ENCODE measurements around the gene SMCO2.

SMCO2 gene

DNA sequence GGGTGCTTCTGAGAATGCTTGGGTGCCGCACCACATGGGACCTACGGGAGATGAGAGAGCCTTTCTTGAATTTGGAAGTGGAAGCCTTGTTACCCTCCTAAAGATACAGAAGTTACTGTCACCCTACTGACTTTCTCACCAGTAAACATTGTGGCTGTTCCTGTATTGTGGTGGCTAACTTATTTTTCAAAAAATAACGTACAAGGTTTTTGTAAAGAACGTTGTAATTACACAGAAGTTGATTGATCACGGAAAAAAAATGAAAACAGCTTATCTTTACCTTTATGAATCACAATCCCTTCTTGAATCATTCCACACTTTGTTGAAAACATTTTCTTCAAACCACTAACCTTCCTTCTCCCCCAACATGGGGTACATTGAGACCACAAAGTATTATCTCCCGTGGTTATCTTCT is 55.5 kb downstream of the SMCO2 start:
- DNase-seq = no peak

DNA sequence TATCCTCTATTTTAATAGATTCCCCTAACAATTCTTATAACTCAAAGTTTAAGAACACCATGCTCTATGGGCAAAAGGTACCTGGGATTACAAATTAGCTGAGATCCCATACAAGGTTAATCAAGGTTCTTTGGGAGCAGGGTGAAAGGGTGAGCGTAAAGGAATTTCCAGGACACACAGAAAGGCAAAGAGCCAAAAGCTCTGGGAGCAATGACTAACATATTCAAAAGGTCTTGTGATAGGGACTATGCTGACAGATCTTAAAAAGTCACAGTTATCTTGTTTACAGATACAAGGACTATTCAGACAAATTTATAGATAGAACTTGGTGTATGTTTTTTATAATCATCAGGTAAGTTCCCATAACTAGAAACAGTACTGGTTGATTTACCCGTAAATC is 58.0 kb downstream of the SMCO2 start:
- no peak for DNase-seq

DNA sequence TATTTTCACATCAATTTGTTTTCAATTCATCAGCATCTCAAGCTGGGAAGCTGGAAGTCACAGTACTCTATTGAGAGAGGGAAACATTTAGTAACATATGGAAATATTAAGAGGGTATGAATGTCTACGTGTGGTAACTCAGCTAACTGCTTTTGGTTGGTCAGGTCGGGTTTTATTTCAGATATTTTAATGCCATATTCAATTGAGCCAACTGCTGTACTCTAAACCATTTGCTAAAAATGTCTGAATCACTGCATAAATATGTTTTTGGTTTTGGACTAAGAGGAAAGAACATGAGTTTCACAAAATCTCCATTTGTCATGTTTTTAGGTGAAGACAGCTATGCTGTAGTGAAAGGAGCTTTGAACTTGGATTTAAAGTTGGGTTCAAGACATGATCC is 58.6 kb downstream of the SMCO2 start:
- DNase-seq = no peak

DNA sequence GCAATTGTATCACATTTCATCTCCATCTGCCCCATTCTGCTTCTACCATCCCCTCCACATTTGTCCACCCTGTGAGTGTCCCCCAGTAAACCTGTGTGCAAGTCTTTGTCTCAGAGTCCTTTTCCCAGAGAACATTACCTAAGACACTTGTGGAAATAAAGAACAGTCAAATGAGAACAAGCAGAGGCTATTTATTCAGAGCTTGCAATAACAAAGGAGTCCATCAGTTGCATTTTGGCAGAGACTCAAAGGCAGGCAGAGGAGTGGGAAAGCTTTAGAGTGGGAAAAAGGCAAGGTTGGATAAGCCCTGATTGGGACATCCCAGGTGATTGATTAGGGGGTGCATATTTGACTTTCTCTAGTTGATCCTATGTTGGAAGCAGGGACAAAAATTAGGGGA is 59.2 kb downstream of the SMCO2 start:
- DNase-seq = no peak

DNA sequence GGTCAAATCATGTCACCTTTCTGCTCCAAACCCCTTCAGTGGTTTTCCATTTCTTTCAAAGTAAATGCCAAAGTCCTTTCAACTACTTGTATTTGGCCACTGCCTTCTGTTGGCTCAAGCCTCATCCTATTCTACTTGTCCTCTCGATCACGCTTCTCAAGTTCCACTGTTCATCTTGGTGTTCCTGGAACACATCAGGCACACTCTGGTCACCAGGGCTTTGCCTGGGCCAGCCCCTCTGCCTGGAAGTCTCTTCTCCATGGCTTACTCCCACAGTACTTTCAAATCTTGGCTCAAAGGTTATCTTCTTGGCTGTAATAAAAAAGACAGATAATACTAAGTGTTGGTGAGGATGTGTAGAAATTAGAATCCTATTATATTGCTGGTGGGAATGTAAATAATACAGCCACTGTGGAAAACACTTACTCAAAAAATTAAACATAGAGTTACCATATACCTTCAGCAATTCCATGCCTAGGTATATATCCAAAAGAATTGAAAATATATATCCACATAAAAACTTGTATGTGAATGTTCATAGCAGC is 60.2 kb downstream of the SMCO2 start:
- no peak for DNase-seq

DNA sequence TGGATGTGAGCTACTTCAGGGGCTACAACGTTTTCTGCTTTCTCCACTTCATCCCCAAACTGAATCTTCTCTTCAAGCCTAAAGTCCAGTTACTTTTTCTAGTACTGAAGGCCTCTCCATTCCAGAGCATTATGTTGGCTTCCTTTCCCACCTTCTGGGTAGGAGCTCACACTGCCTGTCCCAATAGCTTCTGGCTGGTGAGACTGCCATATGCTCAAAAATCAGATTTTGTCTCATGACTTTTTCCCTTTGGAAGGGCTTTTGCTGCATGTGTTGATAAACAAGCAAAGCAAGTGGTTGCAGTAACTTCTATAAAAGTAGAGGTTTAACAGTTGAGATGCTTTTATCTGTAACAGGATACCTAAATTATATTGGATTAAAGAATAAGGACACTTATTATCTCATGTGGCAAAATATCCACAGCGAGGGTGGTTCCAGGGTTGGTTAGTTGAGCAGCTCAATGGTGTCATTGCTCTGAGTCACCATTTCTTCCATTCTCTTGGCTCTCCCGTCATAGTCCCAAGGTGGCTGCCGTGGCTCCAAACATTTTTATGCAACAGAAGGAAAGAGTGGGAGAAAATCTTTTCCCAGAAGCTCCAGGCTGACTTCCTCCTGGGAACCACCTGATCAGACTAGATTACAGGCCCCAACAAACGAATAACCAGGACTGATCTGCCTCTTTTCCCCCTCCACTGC is 62.3 kb downstream of the SMCO2 start:
- no peak for DNase-seq

DNA sequence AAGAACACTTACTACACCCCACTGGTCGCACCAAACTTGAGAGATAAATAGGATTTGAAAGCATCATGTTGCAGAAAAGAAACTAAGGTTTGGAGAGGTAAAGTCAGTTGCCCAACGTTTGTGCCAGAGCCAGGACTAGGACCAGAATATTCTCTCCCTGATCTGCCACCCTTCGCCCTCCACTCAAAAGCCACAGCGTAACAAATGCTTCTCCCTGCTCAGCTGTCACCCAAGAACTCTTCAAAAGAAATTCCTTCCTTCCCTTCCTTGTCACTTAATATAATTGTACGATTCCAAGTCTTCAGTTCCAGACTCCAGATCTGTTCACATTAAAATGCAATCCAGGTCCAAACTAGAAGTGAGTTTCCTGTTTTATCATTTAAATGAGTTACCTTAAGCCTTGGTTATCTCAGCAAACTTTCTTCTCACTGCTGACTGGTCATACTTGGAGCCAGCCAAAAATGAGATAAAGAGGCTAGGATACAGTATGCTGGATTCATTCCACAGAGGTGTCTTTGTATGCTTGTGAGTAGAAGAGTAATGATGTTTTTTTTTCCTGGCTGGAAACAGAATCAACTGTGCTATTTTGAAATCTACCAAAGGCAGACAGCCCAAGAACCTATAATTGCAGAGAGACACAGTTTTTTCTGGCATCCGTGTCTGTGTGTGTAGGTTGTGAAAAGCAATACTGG is 64.6 kb downstream of the SMCO2 start:
- DNase-seq = no peak

DNA sequence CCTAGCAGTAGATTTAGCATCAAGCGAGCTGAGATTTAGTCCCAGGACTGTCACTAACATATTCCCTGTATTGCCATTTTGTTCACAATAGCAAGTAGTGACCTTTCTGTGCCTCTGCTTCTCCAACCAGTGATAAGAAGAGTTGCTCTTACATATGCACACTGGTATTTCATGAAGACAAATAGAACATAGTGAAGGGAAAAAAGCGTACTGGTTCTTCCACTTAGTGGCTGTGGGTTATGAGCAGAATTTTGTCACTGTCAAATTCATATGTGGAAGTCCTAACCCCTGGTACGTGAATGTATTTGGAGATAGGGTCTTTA is 65.1 kb downstream of the SMCO2 start:
- DNase-seq = no peak

DNA sequence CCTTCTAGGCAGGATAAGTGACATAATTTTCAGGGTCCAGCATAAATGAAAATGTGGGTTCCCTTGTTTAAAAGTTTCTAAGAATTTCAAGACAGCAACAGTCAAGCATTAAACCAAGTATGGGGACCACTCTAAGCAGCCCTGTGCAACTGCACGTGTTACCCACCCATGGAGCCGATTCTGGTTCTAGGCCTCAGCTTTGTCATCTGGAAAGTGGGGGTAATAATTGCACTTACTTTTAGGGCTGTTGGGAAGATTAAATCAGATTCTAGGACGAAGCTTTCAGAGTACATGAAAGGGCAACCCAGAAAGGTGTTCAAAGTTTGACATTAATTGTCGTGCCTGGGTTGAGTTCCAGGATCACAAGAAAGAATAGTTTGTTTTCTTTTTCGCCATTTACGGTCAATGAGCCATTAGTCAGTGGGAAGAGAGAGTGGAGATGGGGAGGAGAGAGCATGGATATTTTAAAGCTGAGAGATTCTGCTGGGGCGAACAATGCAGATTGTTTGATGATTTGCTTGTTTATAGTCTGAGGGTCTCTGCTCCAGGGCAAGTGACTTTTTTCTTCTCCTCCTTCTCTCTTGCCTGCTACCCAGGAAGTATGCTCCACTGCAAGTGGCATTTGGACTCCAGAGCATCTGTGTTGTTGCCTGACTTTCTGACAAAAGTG is 66.8 kb downstream of the SMCO2 start:
- no peak for DNase-seq

DNA sequence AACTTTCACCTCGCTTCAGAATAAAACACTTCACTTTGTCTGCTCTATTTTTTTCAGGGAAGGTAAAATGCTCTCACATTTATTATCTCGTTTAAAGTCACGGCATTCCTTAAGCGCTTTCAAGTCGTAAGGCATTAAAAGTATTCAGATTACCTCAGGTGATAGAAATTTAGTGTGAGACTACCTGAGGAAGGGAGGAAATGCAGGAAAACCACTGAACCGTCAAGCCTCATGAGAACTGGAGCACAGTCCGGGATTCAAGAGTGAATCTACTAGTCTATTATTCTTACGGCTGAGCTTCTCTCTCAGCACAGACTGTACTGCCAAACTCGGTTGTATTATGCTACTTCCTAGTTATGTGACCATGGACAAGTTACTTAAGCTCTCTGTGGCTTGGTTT is 69.1 kb downstream of the SMCO2 start:
- no peak for DNase-seq

DNA sequence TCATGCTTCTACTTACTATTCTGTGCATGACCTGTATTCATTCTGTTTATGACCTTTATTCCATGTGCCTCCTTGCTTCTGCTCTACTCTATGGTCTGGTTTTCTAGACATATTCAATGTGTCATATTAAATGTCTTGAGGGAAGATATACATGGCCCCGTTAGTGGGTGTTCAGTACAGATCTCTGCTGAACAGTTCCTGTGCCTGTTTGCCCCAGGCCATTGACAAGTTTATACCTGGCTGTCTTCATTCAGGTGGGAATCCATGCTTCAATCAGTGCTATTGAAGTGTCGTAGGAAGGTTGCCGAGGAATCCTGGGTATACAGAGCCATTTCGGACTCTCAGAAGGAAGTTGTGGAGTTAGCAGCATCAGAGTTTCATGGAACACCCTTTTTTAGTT is 70.1 kb downstream of the SMCO2 start:
- DNase-seq = no peak

DNA sequence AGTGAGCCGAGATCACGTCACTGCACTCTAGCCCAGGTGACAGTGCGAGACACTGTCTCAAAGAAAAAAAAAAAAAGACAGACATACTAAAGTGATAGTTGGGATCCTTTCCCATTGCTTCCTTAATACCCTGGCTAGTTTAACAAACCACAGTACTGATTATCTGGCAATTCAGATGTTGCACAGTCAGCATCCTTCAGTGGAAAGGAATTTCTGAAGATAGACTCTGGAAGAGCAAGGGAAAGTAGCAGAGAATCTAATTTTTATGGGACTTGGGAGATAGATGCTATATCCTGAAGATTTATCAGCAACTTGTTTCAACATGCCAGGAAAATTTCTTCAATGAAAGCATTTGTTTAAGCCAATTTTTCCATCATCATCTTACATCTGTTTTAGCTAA is 71.0 kb downstream of the SMCO2 start:
- DNase-seq = no peak

DNA sequence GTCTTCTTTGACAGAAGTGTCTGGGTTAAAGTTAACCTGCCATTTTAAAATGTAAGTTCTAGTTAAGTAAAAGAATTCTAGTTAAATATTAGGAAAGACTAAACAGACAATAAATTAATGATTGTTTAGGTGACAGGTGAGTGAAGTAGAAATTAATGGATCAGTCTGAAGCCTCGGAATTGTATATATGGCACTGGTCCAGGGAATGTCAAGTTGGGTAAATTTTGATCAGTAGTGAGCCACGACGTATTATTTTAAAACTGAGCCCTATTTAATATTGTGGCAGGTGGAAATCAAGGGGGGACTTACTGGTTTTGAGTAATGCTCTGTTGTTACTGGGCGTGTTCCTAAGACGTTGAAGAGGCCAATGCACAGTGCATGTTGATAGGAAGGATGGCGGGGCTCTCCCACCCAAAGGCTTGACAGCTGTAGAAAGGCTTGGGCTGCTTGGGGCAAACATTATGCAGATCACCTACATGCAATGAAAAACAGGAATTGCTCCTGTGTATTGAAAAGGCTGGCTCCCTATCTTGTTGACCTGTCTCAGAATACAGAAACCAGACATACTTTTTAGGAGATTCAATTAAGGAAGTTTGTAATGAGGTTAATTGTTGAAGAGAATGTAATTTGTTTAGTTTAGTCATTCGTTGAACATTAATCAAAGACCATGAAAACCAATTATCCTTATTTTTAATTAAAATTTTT is 71.6 kb downstream of the SMCO2 start:
- DNase-seq = no peak

DNA sequence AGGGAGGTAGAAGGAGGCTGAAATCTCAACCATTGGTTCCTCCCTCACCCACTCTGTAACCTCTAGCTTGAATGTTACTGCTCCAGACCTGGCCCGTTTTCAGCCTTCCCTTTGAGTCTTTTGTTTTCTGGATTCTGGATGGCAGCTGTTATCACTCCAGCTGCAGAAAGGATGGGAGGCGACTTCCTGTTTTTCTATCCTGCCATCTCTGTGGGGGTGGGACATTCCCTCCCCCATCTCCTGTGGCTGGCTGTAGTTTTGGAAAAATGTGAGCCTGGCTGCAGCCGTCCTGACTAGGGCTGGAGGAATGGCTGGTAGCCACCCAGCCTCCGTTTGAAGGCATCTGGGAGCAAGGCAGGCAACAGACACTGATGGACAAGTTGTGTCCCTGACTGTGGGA is 74.5 kb downstream of the SMCO2 start:
- no peak for DNase-seq

DNA sequence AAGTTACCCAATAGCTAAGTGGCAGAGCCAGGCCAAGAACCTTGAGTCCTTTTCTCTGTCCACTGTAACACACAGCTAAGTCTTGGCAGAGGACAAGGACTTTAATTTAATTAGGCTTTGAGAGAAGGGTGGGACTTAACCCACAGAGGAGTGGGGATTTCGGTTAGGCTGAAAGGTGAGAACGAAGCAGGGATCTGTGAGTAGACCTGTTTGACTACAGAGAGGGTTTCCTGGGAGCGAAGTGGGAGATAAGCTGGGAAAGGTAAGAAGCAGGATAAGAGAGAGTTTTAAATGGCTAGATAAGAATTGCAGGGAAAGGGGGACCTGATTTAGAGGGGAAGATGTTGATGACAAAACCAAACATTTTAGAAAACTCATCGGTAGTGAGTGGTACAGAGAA is 75.4 kb downstream of the SMCO2 start:
- DNase-seq = no peak

DNA sequence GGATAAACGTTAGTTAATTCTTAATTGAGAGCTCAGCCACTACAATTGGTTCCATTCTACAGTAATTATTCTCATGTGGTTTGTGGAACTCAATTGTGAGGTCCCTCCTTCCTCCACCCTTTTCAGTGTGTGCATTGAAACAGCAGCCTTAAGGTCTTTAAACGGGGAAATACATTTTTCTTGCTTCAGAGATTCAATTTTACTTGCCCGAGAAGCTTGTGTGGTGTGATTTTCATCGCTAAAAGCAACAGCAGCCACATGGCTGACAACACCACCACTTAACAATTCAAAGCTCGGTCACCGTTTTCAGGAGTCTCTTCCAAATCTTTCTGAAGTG is 76.7 kb downstream of the SMCO2 start:
- no peak for DNase-seq

DNA sequence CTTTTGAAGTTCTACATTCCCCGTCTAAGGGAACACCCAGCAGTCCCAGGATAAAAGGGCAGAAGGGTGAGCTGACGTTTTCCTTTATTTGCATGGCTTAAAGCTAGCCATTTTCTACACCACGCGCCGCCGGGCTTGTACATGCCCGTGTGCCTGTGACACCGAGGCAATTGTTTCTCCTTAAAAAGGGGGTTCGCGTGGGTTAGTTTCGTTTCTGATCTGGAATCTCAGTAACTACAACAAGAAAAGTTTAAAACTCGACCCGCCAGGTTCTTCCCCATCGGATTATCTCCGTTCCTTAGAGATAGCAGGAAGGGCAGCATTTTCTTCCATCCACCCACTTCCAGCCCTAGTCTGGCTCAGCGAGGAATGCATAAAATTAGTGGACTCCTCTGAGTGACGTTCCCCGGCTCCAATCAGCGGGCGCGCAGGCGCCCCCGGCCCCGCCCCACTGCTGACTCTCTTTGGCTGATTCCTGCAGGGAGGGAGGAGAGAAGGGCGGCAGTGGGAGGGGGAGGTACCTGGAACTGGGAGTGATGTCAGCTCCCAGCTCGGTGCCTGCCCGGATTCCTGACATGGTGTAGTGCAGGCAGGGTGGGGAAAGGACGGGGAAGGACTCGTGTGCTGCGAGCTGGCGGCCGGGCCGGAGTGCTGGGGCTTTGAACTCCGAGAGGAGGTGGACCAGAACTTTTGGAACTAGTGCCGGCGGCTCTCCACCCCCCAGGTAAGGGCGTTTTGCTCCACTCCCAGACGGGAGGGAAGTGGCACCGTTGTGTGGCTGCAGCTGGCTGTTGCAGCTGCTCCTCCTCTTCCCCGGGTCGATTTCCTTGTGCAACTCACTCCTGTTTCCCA is 77.3 kb downstream of the SMCO2 start, which contains the start of gene PPFIBP1:
PPFIBP1 (plus strand) TSS at position 565 of the 852 bp plus-strand sequence. CDS start 109,191 bp downstream, outside the sequence.
- peak; percentile 74 for DNase-seq

DNA sequence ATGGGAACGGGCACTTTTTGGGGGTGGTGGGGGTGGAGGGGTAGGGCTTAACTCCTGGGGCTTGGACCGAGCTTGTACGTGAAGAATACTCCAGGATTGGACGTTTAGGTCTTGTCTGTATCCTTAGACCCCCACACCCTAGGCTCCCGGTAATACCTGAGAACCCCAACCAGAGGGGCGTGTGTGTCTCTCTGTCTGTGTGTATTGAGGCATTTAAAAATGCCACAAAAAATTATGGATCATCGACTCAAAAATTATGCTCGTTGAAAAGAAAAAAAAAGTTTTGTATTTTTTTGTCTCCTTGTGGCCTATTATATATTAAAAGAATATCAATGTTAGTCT is 77.9 kb downstream of the SMCO2 start:
- DNase-seq = no peak

DNA sequence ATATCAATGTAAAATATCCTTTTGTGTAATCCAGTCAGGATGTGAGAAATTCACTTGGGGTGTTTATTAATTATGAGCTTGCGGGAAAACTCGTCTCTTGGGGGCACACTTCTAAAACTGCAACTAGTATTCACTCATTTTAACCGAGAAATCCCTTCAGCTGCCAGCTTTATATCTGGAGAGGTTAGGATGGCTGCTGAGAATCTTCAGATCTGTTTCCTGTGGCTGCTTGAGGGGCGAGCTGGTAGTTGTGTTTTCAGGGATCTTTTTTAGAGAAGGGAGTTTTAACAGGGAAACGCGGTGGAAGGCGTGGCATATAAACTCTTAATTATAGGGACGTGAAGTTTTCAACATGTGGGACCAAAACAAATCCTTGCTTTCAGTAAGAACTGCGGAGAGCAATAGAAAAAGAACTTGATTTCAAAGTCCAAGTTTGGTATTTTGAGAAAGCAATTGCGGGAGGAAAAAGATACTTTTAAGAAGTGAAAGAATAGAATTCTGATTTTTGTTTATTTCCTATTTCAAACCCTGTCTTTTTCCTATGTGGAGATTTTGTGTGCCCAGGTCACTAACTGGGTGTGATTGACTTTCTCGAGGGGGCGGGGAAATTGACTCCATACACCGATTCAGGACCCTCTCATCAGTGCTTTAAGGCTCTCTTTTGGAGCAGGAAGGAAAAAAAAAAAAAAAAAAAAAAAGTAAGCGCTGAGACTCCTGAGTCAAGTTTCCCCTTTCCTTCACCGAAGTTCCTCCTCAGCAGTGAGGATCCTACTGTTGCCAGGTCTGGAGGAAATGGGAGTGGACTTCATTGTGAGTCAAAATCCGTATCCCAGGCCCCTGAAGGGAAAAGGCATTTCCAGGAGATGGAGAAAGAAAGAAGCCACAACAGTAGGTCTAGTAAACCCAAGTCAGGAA is 78.6 kb downstream of the SMCO2 start:
- no peak for DNase-seq

DNA sequence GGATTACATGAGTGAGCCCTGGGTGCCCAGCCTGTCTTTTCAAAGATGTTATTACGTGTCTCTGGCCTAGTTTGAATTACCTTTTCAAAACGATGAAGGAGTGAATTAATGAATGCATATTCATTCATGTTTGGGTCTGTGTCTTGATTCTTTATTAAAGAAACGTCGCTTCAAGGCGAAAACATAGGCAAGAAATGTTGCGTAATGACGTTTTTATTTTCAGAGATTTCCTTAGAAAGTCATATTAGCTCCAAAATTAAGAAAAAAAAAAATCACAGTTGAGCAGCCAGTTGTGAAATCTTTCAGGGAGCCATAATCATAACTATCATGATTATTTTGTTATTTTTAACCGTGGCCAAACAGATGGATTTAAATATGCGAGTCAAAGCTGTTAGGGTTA is 81.0 kb downstream of the SMCO2 start:
- DNase-seq = no peak

DNA sequence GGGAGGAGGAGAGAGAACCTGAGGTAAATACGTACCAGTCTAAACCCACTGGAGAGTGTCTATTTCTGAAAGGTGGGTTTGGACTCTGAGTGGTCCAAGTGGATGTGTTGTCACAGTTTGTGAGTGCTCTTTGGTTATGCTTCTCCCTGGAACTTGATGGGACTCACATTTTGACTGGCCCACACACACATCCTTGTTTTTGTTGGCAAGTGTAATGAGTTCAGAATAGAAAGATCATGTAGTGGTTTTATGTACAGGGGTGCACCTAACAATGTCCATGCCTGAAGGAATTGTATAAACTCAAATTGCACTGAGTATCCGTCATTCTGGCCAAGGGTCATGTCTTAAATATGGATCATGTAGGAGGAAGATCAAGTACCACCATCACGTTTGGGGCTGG is 82.3 kb downstream of the SMCO2 start:
- no peak for DNase-seq

Measured in KG1 (cell line).